ENCODE measurements around the gene CAPN5. TPM values are rescaled to one million over a fixed set of nuclear protein-coding genes. Genes with fewer than 3 reads are reported as not detected.

The CAPN5 gene
- total RNA-seq, 4 donors from 2014 or later, result 15.9 to 24.5 (median 19.8) TPM

DNA sequence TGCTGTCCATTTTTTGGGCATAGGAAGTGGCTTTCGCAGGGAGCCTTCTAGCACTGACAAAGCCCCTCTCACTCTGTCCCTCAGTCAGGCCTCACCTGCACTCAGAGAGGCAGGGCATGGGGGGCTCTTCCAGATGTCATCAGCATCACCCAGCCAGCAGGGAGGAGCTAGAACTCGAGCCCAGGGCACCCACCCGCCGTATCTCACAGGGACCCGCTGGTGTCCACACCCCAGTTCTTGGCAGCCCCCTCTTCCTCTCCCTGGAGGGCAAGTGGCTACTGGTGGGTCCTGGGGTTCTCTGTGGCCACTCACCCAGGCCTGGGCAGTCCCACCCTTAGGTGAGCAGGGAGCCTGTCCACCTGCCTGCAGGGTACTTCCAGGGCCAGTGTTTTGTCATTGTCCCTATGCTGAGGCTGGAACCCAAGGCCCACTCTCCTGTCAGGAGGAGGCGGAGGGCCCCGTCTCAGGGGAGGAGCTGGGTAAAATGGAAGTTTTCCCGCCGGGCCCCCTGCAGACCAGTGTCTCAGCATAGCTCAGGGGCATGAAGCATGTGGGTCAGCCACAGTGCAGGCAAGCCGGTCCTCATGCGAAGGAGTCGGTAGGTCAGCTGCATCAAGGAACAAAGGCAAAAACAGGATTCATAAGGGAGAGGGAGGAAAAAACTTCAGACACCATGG is 83.1 kb downstream of the CAPN5 start:
- Histone ChIP-seq H3K36me3 (no peaks in the 10 kb centered on the region), H3K4me1 (peaks cover 0 to 43% (median 13%) of the 10 kb centered on the region in 4 donors), H3K4me3 (no peak overlapping the region), H3K9me3 (no peaks in the 10 kb centered on the region), H3K27me3 (peaks cover 0 to 6% of the 10 kb centered on the region in 2 donors), H3K27ac (no peak overlapping the region)
- no peak for TF ChIP-seq EP300 (IDR thresholded peaks at IDR 0.05)
- 81 to 83% methylated on average over 9 to 12 of the region's 12 CpGs for WGBS, 2 donors
- DNase-seq (ENCODE audit: low spot score in 2 of 2), result no peak

DNA sequence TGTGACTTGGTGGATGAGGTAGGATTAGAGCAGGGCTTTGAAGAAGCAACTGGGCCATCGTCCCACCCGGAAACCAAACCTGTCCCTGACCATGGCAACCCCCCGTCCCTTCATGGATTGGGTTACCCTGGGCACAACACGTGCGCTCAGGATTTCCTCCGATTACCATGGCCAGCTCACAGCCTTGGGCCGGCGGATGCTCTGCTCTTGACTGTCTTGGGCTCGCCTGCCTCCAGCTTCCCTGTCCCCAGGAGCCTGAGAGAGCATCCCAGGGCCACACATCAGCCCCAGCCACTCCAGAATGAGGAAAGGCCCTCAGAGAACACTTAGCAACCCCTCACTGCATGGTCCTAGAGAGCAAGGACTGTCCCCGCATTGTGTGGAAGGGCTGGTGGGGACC is 84.1 kb downstream of the CAPN5 start:
- TF ChIP-seq, protein P1, sequence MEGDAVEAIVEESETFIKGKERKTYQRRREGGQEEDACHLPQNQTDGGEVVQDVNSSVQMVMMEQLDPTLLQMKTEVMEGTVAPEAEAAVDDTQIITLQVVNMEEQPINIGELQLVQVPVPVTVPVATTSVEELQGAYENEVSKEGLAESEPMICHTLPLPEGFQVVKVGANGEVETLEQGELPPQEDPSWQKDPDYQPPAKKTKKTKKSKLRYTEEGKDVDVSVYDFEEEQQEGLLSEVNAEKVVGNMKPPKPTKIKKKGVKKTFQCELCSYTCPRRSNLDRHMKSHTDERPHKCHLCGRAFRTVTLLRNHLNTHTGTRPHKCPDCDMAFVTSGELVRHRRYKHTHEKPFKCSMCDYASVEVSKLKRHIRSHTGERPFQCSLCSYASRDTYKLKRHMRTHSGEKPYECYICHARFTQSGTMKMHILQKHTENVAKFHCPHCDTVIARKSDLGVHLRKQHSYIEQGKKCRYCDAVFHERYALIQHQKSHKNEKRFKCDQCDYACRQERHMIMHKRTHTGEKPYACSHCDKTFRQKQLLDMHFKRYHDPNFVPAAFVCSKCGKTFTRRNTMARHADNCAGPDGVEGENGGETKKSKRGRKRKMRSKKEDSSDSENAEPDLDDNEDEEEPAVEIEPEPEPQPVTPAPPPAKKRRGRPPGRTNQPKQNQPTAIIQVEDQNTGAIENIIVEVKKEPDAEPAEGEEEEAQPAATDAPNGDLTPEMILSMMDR (IDR thresholded peaks at IDR 0.05), result no peak
- TF ChIP-seq POLR2A (IDR thresholded peaks at IDR 0.05) (no peak), EP300 (IDR thresholded peaks at IDR 0.05) (no peak)
- DNase-seq (ENCODE audit: low spot score in 2 of 2), result no peak
- Histone ChIP-seq H3K4me1 (peaks cover 0 to 43% (median 13%) of the 10 kb centered on the region in 4 donors), H3K36me3 (no peaks in the 10 kb centered on the region), H3K4me3 (no peak overlapping the region), H3K27ac (no peak overlapping the region), H3K9me3 (no peaks in the 10 kb centered on the region), H3K27me3 (peaks cover 0 to 6% of the 10 kb centered on the region in 2 donors)
- 90 to 92% methylated on average over 8 to 10 of the region's 10 CpGs for WGBS, 2 donors

DNA sequence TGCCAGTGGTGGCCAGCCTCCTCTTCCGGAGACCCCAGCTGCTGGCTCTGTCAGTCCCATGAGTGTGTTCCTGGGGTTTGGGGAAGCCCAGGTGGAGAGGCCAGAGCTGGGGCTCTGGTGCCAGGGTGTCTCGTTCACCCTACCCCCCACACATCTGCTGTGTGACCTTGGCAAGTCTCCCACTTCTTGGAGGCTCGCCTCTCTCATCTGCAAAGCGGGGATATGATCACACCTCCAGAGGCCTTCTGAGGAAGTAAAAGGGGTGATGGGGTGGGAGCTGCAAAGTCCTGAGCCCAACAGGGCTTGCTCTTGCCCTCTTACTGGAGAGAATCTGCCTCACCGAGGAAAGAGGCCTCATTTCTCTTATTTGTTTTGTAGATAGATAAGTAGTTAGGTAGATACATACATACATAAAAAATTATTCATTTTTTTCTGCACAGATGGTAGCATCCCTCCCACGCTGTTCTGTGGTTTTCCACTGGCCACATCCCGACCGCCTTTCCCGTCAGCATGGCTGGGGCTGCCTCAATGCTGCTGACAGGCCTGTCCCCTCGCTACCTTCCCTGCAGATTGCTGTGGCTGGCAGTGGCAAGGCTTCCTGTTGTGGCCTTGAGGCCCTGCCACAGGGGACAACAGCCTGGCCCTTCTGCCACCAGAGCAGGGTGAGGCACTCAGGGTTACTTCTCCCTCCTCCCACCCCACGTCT is 85.2 kb downstream of the CAPN5 start:
- Histone ChIP-seq H3K27ac (no peak overlapping the region), H3K27me3 (peaks cover 0 to 6% of the 10 kb centered on the region in 2 donors), H3K36me3 (no peaks in the 10 kb centered on the region), H3K9me3 (no peaks in the 10 kb centered on the region), H3K4me3 (no peak overlapping the region), H3K4me1 (peaks cover 0 to 42% (median 13%) of the 10 kb centered on the region in 4 donors)
- TF ChIP-seq POLR2A (IDR thresholded peaks at IDR 0.05) (no peak), EP300 (IDR thresholded peaks at IDR 0.05) (no peak)
- TF ChIP-seq, protein P1 (IDR thresholded peaks at IDR 0.05), result no peak
- no peak for DNase-seq (ENCODE audit: low spot score in 2 of 2)
- 73 to 74% methylated on average over 11 of the region's 11 CpGs for WGBS, 2 donors

DNA sequence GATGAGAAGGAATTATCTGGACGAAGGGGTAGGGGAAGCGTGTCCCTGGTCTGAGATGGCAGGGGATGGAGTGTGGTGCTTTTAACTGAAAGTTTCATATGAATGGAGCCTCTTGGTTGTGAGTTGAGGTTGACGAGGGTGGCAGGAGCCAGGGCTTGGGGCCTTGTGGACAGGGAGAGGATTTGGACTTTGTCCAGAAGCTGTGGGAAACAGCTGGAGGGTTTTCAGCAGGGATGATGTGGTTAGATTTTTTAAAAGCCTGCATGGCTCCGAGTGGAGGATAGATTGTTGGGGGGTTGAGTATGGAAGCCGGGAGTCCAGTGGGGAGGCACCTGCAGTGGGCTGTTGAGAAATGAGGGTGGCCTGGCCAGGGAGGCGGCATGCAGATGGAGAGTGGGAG is 86.1 kb downstream of the CAPN5 start:
- no peaks in the 10 kb centered on the region for H3K9me3 ChIP-seq

DNA sequence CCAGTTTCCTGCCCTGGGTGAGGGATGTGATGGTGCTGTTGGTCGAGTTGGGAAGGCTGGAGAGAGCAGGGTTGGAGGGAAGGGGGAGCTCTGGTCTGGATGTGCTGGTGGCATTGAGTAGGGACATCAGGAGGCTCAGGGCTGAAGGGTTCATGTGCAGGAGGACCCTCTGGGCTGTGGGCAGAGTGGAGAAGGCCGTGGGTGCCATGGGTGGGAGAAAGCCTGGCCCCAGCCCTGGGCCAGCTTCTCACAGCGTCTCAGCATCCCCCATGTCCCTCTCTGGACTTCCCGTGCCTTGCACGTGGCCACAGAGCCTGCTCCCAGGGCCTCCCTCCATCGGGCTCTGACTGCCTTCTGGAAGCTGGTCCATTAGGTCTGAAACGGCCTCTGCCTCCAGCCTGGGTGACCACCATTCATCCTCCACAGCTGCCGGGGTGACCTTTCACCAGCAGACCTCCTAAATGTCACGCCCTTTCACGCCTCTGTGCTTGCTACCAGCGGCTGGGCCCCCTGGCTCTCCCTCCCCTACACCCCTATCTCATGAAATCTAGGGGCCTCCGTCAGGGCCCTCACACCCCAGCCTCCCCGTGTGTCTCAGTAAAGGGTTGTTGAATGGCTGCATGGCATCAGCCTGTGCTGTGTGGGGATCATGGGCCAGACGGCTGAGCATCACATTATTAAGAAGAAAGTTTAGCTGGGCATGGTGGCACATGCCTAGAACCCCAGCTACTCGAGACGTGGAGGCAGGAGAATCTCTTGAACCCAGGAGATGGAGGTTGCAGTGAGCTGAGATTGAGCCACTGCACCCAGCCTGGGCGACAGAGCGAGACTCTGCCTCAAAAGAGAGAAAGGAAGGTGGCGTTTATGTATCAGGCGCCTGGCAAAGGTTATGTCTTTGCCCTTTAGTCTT is 86.8 kb downstream of the CAPN5 start:
- TF ChIP-seq EP300 (IDR thresholded peaks at IDR 0.05) (no peak), POLR2A (IDR thresholded peaks at IDR 0.05) (no peak)
- TF ChIP-seq, protein P1 (IDR thresholded peaks at IDR 0.05), result no peak
- Histone ChIP-seq H3K27me3 (no peaks in the 10 kb centered on the region), H3K9me3 (no peaks in the 10 kb centered on the region), H3K27ac (no peak overlapping the region), H3K4me3 (no peak overlapping the region), H3K36me3 (no peaks in the 10 kb centered on the region), H3K4me1 (peaks cover 0 to 28% (median 10%) of the 10 kb centered on the region in 4 donors)
- DNase-seq (ENCODE audit: low spot score in 2 of 2), result no peak
- 69 to 73% methylated on average over 19 to 20 of the region's 20 CpGs for WGBS, 2 donors

More for the DNA sequence above, 86.1 kb downstream of the CAPN5 start:
- Histone ChIP-seq H3K36me3 (no peaks in the 10 kb centered on the region), H3K4me3 (no peak overlapping the region), H3K4me1 (peaks cover 0 to 35% (median 13%) of the 10 kb centered on the region in 4 donors), H3K27ac (no peak overlapping the region), H3K27me3 (peaks cover 0 to 6% of the 10 kb centered on the region in 2 donors)
- 70 to 72% methylated on average over 6 of the region's 6 CpGs for WGBS, 2 donors
- no peak for TF ChIP-seq POLR2A (IDR thresholded peaks at IDR 0.05)
- TF ChIP-seq, protein P1 (IDR thresholded peaks at IDR 0.05), result no peak
- TF ChIP-seq EP300 (IDR thresholded peaks at IDR 0.05), result no peak
- DNase-seq (ENCODE audit: low spot score in 2 of 2), result no peak

All from tibial nerve (tissue), 4 donors.